Body of pancreas (tissue), 4 donors: ENCODE measurements around the gene MAD1L1.

Experiments
- CTCF ChIP-seq, 7 experiments: fragments of 450-650 bp in 4 of 7; fragments of 200-600 bp in 3 of 7; sonication (generic) in 3 of 7; IDR thresholded peaks; one replicate each; pipeline ENCODE4 v1.5.1; 2016 to 2019; ENCODE audit warnings: antibody characterized with exemption in 7 of 7
- POLR2A ChIP-seq, 3 donors: fragments of 450-650 bp; IDR thresholded peaks; one replicate each; pipeline ENCODE4 v1.6.1; 2016; ENCODE audit warnings: antibody characterized with exemption in 3 of 3, mild to moderate bottlenecking in 2 of 3

- no peak for TF ChIP-seq CTCF (IDR thresholded peaks at IDR 0.05)
- no peak for TF ChIP-seq POLR2A (IDR thresholded peaks at IDR 0.05)
Observed at GRCh38 chr7:2016021-2016631, 216.6 kb downstream of the MAD1L1 start.
